Measurements from ENCODE around the gene KRT6C.
"Not testable (repeated sequence)": the region's sequence is repeated elsewhere in the genome, so short reads cannot be mapped to it uniquely, and the experiment has no call there.

Gene KRT6C

GRCh38 chr12:52454411-52455201 is 19.0 kb downstream of the KRT6C start:
- DNase-seq = no peak

GRCh38 chr12:52452101-52452500 is 21.5 kb downstream of the KRT6C start, which contains the start of gene KRT6B:
TSS of gene KRT6B (minus strand) at chr12:52452146. CDS start at chr12:52452078, 68 bp downstream.
- no peak for DNase-seq

GRCh38 chr12:52448228-52448627 is 25.4 kb downstream of the KRT6C start:
- no peak for DNase-seq

GRCh38 chr12:52447196-52447595 is 26.4 kb downstream of the KRT6C start:
- not testable (repeated sequence) for DNase-seq

- no peak for DNase-seq
These were observed 27.1 kb downstream of the KRT6C start for GRCh38 chr12:52446367-52447045.

GRCh38 chr12:52445876-52446275 is 27.7 kb downstream of the KRT6C start:
- DNase-seq = no peak

- no peak for DNase-seq
These were observed 28.7 kb downstream of the KRT6C start for GRCh38 chr12:52444647-52445595.

GRCh38 chr12:52443966-52444365 is 29.6 kb downstream of the KRT6C start:
- DNase-seq = no peak

- no peak for DNase-seq
These were observed 31.0 kb downstream of the KRT6C start for GRCh38 chr12:52442600-52443061.

- no peak for DNase-seq
These were observed 32.2 kb downstream of the KRT6C start for GRCh38 chr12:52441320-52441911.

- no peak for DNase-seq
These were observed 32.7 kb downstream of the KRT6C start for GRCh38 chr12:52440821-52441319.

GRCh38 chr12:52439845-52440244 is 33.8 kb downstream of the KRT6C start:
- DNase-seq = no peak

GRCh38 chr12:52439420-52439819 is 34.2 kb downstream of the KRT6C start:
- no peak for DNase-seq

GRCh38 chr12:52438305-52439301 is 35.0 kb downstream of the KRT6C start:
- no peak for DNase-seq

GRCh38 chr12:52437508-52437907 is 36.1 kb downstream of the KRT6C start:
- DNase-seq = no peak

GRCh38 chr12:52436828-52437474 is 36.7 kb downstream of the KRT6C start:
- DNase-seq = no peak

- no peak for DNase-seq
These were observed 37.4 kb downstream of the KRT6C start for GRCh38 chr12:52436000-52436827.

- no peak for DNase-seq
These were observed 38.0 kb downstream of the KRT6C start for GRCh38 chr12:52435659-52435999.

GRCh38 chr12:52434760-52435530 is 38.7 kb downstream of the KRT6C start:
- DNase-seq = no peak

All from stimulated activated CD4-positive, alpha-beta T cell treated with anti-CD3 and anti-CD28 coated beads, Interleukin-2, amount 100 ng/mL, for 24 hours (primary cell).